ENCODE results near the gene TSPAN14.
"Not testable (repeated sequence)": the region's sequence is repeated elsewhere in the genome, so short reads cannot be mapped to it uniquely, and the experiment has no call there.

Gene TSPAN14

DNA sequence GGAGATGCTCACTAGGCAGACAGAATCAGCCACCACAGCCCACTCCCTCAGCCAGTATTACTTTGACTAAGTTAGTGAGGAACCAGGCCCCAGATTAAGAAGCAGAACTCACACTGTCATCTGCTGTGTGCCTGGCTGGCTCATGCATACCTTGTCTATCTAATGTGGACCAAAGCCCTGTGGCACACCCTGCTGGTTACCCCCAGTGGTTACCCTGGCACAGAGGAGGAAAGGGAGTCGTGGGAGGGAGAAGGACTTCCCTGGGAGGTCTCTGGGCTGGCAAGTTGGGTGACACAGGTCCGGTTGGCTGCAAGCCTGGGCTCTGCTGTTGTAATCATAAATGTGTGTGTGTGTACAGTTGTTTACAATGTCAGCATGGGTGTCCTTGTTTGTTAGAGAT, 76.1 kb downstream of the TSPAN14 start:
- DNase-seq, result peak; percentile 16 to 46

DNA sequence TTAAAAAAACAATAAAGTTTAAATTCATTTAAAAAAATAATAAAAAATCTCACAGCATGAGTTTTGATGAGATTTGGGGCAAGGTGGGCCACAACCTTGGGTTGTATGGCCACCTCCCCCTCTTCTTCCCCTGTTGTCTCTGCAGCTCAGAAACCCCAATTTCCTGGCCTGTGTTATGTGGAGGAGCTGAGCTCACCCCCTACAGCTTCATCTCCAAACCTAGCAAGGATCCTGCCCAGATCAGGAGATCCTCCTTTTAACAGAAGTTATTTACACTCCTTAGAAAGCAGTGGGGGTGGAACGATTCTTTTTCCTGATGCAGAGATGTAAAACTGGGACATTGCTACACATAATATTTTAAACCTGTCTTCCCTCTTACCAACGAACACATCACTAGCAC, 76.7 kb downstream of the TSPAN14 start:
- no peak for DNase-seq

GRCh38 chr10:80532571-80532970, 78.5 kb downstream of the TSPAN14 start:
- DNase-seq, result no peak

DNA sequence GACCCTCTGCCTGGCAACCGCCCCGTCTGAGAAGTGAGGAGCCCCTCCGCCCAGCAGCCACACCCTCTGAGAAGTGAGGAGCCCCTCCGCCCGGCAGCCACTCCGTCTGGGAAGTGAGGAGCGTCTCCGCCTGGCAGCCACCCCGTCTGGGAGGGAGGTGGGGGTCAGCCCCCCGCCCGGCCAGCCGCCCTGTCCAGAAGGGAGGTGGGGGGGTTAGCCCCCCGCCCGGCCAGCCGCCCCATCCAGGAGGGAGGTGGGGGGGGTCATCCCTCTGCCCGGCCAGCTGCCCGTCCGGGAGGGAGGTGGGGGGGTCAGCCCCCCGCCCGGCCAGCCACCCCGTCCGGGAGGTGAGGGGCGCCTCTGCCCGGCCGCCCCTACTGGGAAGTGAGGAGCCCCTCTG, 79.9 kb downstream of the TSPAN14 start:
- not testable (repeated sequence) for DNase-seq

DNA sequence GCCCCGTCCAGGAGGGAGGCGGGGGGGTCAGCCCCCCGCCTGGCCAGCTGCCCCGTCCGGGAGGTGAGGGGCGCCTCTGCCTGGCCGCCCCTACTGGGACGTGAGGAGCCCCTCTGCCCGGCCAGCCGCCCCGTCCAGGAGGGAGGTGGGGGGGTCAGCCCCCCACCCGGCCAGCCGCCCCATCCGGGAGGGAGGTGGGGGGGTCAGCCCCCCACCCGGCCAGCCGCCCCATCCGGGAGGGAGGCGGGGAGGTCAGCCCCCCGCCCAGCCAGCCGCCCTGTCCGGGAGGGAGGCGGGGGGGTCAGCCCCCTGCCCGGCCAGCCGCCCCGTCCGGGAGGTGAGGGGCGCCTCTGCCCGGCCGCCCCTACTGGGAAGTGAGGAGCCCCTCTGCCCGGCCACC, 80.5 kb downstream of the TSPAN14 start:
- not testable (repeated sequence) for DNase-seq

GRCh38 chr10:80535671-80536360, 81.7 kb downstream of the TSPAN14 start:
- DNase-seq, result peak; percentile 67 to 74

- no peak for DNase-seq
Observed at GRCh38 chr10:80536361-80536835, 82.3 kb downstream of the TSPAN14 start.

DNA sequence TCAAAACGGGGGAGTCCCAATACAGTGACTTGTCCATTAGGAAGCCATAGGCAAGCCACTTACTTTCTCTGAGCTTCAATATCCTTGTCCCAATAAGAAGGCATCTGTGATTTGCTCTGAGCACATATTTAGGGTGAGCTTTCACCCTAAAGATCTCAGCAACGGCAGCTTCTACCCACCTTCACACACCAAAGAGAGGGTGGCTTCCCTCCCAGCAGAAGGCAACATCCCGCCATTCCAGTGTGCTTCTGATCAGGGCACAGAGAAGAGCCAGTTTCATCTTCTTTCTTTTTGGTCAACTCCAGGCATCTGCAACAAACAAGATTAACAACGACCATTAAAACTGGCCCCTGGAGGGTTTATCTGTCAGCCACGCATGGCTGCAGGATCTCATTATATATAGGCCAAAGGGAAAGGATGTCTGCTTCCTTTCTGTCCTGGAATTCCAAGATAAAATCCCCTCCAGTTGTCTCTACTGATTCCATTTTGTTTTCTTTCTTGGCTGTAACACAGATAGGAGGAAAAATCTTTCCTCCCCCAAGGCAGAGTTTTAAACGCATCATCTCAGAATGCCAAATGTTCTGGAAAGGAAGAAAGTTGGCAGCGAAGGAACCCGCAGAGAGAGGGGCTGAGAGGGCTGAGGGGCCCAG, 83.1 kb downstream of the TSPAN14 start:
- DNase-seq, result no peak

GRCh38 chr10:80537736-80538480, 83.8 kb downstream of the TSPAN14 start, which contains the start of gene SH2D4B:
Gene SH2D4B (plus strand): TSS chr10:80537902. CDS start chr10:80538332, 430 bp downstream.
- no peak for DNase-seq

DNA sequence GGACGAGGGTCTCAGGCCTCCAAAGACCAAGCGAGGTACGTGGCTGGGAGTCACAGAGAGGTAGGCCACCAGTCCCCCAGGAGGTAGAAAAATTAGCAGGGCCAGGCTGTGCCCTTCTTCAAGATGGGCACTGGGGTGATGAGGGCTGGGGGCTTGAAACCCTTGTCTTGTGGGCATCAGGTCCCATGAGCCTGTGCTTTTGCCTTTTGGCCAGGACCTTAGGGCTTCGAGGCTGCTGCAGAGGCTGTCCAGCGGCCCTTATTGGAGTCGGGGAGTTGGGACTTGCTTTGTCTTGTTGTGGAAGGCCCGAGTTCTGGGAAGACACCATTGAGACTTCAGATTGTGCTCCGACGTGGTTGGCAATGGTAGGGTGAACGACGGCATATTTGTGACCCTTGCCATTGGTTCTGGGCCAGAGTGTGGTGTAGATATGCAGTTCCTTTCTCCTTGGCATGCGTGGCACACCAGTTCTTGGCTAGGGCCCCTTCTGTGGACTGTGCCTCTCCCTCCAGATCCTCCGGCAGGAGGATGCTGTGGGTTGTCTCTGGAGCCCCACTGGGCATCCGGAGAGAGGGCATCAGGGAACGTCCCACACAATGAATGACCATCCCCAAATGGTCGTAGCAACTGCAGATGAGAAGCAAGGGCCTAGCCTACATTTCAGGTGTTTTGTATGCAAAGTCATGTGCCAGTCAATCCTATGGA, 84.5 kb downstream of the TSPAN14 start:
- DNase-seq, result no peak

DNA sequence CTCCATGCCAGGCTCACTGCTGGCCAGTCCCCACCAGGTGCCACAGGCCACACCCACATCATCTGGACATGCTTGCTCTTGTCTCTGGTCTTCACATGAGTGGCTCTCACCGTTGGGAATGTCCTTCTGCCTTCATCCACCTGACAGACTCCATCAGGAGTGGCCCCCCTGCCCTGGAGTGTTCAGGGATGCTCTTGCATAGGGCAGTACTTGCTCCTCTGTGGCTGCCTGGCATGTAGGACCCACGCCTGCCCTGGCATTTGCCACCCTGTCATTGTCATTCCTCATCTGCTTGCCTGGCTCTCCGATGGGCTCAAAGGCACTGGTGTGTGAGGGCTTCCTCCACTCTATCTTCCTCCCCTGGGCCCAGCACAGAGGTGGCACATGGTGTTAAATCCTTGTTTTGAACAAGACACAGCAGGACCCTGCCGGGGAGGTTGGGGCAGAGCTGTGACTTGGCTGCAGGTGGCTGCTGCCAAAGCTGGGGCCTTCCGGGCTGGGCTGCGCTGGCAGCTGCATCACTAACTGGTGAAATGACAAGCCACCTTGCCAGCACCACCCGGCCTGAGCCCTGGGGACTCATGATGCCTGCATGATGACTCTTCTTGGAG, 85.4 kb downstream of the TSPAN14 start:
- no peak for DNase-seq

- DNase-seq, result no peak
Observed at GRCh38 chr10:80540136-80540535, 86.0 kb downstream of the TSPAN14 start.

DNA sequence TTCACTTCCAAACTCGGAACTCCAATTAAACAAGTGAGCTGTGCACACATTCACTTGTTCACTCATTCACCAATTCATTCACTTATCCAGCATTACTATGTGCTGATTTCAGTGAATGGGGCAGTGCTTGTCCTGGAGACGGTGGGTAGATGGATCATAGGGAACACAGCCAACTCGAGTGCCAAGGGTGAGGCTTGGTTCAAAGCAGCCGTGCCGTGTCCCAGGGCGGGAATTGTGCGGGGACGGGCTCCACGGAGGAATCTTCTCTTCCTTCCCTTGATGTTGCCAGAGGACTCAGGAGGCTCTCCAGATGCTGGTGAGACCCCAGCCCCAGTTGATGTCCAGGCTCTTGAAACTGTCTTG, 86.5 kb downstream of the TSPAN14 start:
- no peak for DNase-seq

- no peak for DNase-seq
Observed at GRCh38 chr10:80540981-80541750, 87.1 kb downstream of the TSPAN14 start.

- no peak for DNase-seq
Observed at GRCh38 chr10:80542053-80542452, 87.9 kb downstream of the TSPAN14 start.

DNA sequence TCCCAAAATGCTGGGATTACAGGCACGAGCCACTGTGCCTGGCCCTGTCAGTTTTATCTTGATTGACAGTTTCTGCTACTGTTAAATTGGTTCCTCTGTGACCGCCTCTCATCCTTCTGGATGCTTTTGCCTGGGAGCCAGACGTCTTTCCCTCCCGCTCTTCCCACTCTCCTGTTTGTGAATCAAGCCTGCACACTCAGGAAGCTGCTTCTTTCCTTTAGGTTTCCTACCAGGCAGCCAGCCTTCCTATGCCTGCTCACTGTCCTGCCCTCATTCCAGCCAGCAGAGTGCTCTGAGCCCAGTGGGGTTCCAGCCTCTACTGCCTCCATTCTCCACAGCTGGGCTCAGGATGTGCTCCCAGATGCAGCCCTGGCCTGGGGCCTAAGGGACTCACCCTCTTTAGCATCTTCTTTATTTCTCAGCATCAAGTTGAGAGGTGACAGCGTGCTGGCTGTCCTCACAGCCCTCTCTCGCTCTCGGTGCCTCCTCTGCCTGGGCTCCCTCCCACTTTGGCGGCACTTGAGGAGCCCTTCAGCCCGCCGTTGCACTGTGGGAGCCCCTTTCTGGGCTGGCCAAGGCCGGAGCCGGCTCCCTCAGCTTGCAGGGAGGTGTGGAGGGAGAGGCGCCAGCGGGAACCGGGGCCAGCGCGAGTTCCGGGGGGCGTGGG, 88.7 kb downstream of the TSPAN14 start:
- no peak for DNase-seq

- DNase-seq, result not testable (repeated sequence)
Observed at GRCh38 chr10:80543319-80543672, 89.2 kb downstream of the TSPAN14 start.

DNA sequence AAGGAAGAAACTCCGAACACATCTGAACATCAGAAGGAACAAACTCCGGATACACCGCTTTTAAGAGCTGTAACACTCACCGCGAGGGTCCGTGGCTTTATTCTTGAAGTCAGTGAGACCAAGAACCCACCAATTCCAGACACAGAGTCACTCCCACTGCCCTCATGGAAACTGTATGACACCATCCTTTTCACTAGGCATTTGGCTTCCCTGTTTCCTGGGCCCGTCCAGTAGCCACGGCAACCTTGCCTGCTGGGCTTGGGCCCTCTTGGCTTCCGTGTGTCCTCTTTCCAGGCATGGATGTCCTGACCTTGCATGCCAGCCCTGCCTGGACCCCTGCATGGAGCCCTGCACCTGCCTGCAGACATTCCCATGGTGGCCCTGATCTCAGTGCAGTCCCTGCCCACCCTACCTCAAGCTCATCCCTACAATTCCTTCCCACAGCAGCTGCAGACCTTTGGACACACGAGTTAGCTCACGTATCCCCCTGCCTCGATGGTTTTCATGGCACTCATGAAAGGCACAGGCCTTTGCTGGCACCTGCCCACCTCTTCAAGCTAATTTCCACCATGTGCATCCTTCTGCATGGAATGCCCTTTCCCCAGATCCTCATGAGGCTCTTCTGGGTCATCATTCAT, 90.3 kb downstream of the TSPAN14 start:
- no peak for DNase-seq

DNA sequence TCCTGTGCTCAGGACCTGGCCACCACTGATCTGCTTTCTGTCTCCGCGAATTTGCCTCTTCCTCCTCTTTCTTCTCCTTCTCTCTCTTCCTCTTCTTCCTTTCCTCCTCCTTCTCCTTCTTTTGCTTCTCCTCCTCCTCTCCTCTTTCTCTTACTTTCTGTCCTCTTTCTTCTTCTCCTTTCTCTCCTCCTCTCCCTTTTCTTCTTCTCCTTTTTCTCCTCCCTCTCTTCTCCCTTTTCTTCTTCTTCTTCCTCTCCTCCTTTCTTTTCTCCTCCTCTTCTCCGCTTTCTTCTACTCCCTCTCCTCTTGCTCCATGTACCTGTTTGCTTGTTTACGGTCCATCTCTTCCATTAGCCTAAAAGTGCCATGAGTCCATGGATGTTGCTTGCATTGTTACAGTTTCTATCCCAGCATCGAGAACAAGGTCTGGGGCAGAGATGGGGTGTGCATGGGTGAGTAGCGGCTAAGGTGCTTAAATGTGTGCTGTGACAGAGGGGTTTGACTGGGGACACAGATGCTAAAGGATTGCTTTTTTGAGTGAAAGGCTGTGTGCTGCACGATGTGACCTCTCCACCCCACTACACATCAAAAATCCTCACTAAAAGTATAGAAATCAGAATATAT, 91.3 kb downstream of the TSPAN14 start:
- DNase-seq, result no peak

- DNase-seq, result no peak
Observed at GRCh38 chr10:80552151-80552646, 98.1 kb downstream of the TSPAN14 start.
